BJ (cell line): ENCODE data around the gene PLCXD3. TPM values are rescaled to one million over a fixed set of nuclear protein-coding genes. Genes with fewer than 3 reads are reported as not detected.

Experiments used
- CTCF ChIA-PET: fragments of 350-600 bp; formaldehyde crosslinking; extraction: SDS; loops from one replicate; lab custom pipeline; 2021; ENCODE audit warnings: antibody characterized with exemption, inconsistent platforms; lab: Yijun Ruan, JAX
- POLR2A ChIA-PET: fragments of 300-600 bp; sonication (Branson Sonifier 250); formaldehyde crosslinking; extraction: SDS; loops from one replicate; lab custom pipeline; 2021; ENCODE audit warnings: antibody characterized with exemption; lab: Charles Lee
- DNase-seq: peaks from one replicate; pipeline ENCODE4 v3.0.0-alpha.2; 2011; ENCODE audit warnings: low read depth
- H3K27me3 ChIP-seq: 2 replicates; pipeline ENCODE4 v1.6.0; 2011; ENCODE audit warnings: low read length; ENCODE audit not compliant: control insufficient read depth, insufficient read depth
- H3K36me3 ChIP-seq: 2 replicates; pipeline ENCODE4 v1.5.1; 2011; ENCODE audit warnings: low read length; ENCODE audit not compliant: control insufficient read depth, insufficient read depth
- H3K4me3 ChIP-seq: 2 replicates; pipeline ENCODE4 v1.5.1; 2011; ENCODE audit warnings: low read depth, mild to moderate bottlenecking, control low read depth, low read length
- polyA plus RNA-seq: library from polyadenylated mRNA; depleted of rRNA; stranded (reverse); fragments of >200 nt; gene quantifications from 2 replicates; pipeline ENCODE4 v1.2.3, GENCODE V29; 2011
- TF ChIP-seq, protein P1 (sequence below): IDR thresholded peaks from 2 replicates; pipeline ENCODE4 v1.5.1; 2011; ENCODE audit warnings: low read depth, mild to moderate bottlenecking, control low read depth, inconsistent platforms, low read length, moderate library complexity; ENCODE audit not compliant: insufficient read depth

PLCXD3 gene
- polyA plus RNA-seq, 1 experiment, result 0.05 TPM

- Histone ChIP-seq H3K27me3 (no peaks in the 10 kb centered on the region), H3K4me3 (no peak overlapping the region), H3K36me3 (no peaks in the 10 kb centered on the region)
- DNase-seq, result no peak
- TF ChIP-seq, protein P1, sequence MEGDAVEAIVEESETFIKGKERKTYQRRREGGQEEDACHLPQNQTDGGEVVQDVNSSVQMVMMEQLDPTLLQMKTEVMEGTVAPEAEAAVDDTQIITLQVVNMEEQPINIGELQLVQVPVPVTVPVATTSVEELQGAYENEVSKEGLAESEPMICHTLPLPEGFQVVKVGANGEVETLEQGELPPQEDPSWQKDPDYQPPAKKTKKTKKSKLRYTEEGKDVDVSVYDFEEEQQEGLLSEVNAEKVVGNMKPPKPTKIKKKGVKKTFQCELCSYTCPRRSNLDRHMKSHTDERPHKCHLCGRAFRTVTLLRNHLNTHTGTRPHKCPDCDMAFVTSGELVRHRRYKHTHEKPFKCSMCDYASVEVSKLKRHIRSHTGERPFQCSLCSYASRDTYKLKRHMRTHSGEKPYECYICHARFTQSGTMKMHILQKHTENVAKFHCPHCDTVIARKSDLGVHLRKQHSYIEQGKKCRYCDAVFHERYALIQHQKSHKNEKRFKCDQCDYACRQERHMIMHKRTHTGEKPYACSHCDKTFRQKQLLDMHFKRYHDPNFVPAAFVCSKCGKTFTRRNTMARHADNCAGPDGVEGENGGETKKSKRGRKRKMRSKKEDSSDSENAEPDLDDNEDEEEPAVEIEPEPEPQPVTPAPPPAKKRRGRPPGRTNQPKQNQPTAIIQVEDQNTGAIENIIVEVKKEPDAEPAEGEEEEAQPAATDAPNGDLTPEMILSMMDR, result no peak
- CTCF ChIA-PET, result no interaction called here
- POLR2A ChIA-PET, result interaction anchor here (0.6 kb wide), 1 partner anchor 160 kb away, joined by 7 read pairs; no protein-coding TSS in a partner anchor
These were observed 172.2 kb downstream of the PLCXD3 start for GRCh38 chr5:41338136-41338675.

DNA sequence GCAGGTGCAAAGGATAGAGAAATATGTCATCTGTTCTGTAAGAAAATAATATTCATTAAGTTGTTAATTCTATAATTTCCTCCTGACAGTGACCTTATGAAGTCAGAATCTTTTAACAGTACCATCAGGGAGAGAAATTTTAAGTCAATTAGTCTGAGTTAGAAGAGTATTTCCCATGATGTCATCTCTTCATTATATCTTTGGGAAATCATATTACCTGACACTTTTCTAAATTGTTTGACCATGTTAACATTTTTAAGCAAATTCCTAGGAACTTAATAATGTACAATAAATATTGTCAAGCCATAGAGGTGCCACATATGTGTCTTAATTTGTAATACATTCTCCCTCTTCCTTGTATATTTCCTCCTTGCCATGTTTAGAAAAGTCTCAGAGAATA, 172.7 kb downstream of the PLCXD3 start:
- no peak overlapping the region for H3K4me3 ChIP-seq
- POLR2A ChIA-PET, result no interaction called here
- DNase-seq, result no peak
- TF ChIP-seq, protein P1, result no peak
- CTCF ChIA-PET, result interaction anchor here (0.5 kb wide), 1 partner anchor 65 kb away, joined by 3 read pairs; no protein-coding TSS in a partner anchor
- H3K36me3 ChIP-seq, result no peaks in the 10 kb centered on the region
- no peaks in the 10 kb centered on the region for H3K27me3 ChIP-seq

- no peak for DNase-seq
- TF ChIP-seq, protein P1, result no peak
- no peaks in the 10 kb centered on the region for H3K27me3 ChIP-seq
- ChIA-PET POLR2A (no interaction called here), CTCF (interaction anchor here (0.5 kb wide), 1 partner anchor 66 kb away, joined by 3 read pairs; no protein-coding TSS in a partner anchor)
- H3K36me3 ChIP-seq, result no peaks in the 10 kb centered on the region
- H3K4me3 ChIP-seq, result no peak overlapping the region
These were observed 173.2 kb downstream of the PLCXD3 start for GRCh38 chr5:41337216-41337615.

DNA sequence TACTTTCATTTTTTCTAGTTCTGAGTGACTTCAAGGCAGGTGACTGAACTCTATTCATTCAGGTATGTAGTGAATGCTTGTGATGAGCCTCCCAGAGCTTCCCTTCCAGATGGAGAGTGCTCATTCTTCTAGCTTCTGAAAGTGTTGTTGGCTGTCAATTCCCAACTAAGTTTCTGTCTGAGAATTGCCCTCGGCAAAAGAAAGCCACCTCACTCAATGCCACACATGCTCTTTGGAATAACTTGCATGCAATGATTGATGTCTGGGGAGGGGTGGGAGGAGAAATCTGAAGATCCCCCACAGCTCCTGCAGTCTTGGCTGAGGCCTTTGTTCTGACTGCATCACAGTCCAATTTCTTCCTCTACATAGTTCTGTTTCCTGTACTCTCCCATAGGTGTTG, 173.9 kb downstream of the PLCXD3 start:
- ChIA-PET CTCF (no interaction called here), POLR2A (no interaction called here)
- TF ChIP-seq, protein P1, result no peak
- Histone ChIP-seq H3K27me3 (no peaks in the 10 kb centered on the region), H3K36me3 (no peaks in the 10 kb centered on the region), H3K4me3 (no peak overlapping the region)
- DNase-seq, result no peak

GRCh38 chr5:41335596-41336181, 174.7 kb downstream of the PLCXD3 start:
- POLR2A ChIA-PET, result no interaction called here
- no peak for DNase-seq
- H3K27me3 ChIP-seq, result no peaks in the 10 kb centered on the region
- H3K4me3 ChIP-seq, result no peak overlapping the region
- no peaks in the 10 kb centered on the region for H3K36me3 ChIP-seq
- CTCF ChIA-PET, result interaction anchor here (0.6 kb wide), 1 partner anchor 375 kb away, joined by 3 read pairs; no protein-coding TSS in a partner anchor
- TF ChIP-seq, protein P1, result no peak
